AG09319 (cell line): ENCODE measurements around the gene PAGR1.
A peak's percentile ranks its signal among the peaks of the same experiment; 100 is the strongest.

ENCODE experiments used
- DNase-seq: peaks from one replicate; pipeline ENCODE4 v3.0.0-alpha.2; 2010; ENCODE audit warnings: low read depth; ENCODE audit errors: extremely low read depth
- TF ChIP-seq, protein P1 (sequence below): IDR thresholded peaks from 2 replicates; pipeline ENCODE4 v1.5.1; 2011; ENCODE audit warnings: low read depth, mild to moderate bottlenecking, inconsistent platforms, low read length, moderate library complexity

PAGR1 gene

DNA sequence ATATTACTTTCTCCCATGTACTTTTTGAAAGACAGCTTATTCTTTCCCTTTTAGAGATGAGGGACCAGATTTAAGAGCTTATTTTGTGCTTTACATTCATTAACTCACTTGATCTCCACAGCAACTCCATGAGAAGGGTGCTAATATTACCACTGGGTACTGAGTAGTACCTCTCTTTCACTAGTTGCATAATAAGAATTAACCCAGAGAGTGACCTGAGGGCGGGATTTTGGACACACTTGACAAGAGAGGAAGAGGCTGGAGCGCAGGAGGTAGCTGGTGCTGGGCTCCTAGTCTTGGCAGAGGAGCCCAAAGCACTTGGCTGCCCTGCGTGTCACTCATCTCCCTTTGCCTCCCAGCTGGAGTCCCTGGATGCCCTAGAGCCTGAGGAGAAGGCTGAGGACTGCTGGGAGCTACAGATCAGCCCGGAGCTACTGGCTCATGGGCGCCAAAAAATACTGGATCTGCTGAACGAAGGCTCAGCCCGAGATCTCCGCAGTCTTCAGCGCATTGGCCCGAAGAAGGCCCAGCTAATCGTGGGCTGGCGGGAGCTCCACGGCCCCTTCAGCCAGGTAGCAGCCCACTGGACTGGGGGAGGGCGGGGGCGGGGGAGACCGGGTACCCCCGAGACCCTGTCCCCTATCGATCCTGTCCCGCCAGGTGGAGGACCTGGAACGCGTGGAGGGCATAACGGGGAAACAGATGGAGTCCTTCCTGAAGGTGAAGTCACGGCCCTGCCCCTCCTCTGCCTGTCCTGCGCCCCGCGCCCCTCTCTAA, 11.3 kb upstream of the PAGR1 start:
- TF ChIP-seq, protein P1, sequence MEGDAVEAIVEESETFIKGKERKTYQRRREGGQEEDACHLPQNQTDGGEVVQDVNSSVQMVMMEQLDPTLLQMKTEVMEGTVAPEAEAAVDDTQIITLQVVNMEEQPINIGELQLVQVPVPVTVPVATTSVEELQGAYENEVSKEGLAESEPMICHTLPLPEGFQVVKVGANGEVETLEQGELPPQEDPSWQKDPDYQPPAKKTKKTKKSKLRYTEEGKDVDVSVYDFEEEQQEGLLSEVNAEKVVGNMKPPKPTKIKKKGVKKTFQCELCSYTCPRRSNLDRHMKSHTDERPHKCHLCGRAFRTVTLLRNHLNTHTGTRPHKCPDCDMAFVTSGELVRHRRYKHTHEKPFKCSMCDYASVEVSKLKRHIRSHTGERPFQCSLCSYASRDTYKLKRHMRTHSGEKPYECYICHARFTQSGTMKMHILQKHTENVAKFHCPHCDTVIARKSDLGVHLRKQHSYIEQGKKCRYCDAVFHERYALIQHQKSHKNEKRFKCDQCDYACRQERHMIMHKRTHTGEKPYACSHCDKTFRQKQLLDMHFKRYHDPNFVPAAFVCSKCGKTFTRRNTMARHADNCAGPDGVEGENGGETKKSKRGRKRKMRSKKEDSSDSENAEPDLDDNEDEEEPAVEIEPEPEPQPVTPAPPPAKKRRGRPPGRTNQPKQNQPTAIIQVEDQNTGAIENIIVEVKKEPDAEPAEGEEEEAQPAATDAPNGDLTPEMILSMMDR, result no peak
- no peak for DNase-seq

DNA sequence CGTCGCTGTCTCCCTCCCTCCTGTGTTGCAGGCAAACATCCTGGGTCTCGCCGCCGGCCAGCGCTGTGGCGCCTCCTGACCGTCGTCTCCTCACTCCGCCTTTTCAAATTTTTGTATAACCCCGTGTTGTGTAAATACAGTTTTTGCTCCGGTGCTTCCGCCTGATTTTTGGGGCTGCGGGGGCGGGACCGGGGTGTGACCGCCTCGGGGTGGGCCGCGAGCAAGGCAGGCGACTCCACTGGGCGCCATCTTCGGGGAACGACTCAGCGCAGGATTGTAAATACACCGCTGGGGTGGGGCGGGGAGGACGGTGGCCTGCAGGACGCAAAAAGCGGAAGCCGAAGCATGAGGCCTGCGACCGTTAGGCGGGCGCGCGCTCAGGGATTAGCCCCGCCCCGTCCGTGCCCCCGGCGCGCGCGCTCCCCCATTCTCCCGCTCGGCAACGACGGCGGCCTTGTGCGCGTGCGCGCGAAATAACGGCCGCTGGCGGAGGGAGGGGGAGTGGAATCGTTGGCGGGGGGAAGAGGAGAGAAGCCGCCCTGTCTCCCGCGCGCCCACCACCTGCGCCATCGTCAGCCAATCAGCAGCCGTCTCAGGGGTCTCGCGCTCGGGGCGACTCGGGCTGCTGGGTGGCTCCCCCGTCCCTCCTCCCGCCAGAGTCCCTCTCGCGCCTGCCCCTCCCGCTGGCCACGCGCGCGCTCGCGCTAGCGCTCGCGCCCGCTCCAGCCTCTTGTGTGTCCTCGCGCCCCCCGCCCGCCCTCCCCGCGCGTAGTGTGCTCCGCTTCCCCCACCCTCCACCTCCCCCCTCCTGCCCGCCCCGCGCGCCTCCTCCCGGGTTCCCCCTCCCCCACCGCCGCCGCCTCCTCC, 10.5 kb upstream of the PAGR1 start:
- TF ChIP-seq, protein P1, result no peak; the same call in 1 of the 2 replicates
- peak; percentile 95 for DNase-seq

DNA sequence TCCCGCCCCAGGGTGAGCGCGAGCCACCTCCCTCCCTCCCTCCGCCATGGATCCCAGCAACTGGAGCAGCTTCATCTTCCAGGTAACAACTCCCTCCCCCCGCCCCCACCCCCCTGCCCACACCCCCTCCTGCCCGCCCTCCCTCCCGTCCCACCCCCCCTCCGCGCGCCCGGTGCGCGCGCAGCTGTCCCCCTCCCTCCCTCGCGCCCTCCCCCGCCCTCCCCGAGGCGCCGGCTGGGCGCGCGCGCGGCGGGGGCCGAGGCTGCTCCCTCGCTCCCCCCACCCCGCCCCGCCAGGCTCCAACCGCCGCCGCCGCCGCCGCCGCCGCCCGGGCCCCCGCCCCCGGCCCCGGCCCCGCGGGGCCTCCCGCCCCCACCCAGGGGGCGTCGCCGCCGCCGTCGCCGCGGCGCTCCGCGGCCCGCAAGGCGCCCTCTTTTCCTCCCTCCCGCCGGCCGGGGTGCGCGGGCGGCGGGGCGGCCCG, 9.8 kb upstream of the PAGR1 start, which contains the start of gene MAZ:
Gene MAZ (plus strand): TSS at position 431 of the 481 bp plus-strand sequence. CDS start 173 bp downstream, outside the sequence.
- no peak for DNase-seq

DNA sequence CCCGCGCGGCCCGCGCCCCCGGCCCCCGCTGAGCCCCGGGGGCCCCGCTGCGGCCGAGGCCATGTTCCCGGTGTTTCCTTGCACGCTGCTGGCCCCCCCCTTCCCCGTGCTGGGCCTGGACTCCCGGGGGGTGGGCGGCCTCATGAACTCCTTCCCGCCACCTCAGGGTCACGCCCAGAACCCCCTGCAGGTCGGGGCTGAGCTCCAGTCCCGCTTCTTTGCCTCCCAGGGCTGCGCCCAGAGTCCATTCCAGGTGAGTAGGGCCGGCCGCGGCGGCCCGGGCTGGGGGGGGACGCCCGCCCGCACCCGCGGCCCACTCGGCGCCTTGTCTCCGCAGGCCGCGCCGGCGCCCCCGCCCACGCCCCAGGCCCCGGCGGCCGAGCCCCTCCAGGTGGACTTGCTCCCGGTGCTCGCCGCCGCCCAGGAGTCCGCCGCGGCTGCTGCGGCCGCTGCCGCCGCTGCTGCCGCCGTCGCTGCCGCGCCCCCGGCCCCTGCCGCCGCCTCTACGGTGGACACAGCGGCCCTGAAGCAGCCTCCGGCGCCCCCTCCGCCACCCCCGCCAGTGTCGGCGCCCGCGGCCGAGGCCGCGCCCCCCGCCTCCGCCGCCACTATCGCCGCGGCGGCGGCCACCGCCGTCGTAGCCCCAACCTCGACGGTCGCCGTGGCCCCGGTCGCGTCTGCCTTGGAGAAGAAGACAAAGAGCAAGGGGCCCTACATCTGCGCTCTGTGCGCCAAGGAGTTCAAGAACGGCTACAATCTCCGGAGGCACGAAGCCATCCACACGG, 9.1 kb upstream of the PAGR1 start:
- TF ChIP-seq, protein P1, result no peak
- no peak for DNase-seq

More for the DNA sequence above, 9.8 kb upstream of the PAGR1 start, which contains the start of gene MAZ:
- TF ChIP-seq, protein P1, result no peak

DNA sequence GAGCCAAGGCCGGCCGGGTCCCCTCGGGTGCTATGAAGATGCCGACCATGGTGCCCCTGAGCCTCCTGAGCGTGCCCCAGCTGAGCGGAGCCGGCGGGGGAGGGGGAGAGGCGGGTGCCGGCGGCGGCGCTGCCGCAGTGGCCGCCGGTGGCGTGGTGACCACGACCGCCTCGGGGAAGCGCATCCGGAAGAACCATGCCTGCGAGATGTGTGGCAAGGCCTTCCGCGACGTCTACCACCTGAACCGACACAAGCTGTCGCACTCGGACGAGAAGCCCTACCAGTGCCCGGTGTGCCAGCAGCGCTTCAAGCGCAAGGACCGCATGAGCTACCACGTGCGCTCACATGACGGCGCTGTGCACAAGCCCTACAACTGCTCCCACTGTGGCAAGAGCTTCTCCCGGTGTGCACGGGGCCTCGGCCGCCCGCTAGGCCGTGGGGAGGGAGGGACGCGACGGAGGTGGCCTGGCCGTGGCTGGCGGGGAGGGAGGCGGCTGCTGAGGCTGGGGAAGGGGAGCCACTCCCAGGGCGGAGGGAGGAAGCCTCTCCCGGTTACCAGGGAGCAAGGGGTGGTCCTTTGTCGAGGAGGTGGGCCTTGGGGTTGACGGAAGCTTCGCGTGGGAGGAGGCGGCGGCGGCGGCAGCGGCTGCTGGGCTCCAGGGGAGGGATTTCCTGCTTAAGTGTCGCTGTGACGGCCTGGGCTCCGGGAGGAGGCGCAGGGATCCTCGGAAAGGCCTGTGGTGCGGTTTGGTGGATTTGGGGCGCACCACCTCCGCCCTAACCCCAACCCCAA, 8.3 kb upstream of the PAGR1 start:
- TF ChIP-seq, protein P1, result peak; percentile 58
- DNase-seq, result peak; percentile 83

DNA sequence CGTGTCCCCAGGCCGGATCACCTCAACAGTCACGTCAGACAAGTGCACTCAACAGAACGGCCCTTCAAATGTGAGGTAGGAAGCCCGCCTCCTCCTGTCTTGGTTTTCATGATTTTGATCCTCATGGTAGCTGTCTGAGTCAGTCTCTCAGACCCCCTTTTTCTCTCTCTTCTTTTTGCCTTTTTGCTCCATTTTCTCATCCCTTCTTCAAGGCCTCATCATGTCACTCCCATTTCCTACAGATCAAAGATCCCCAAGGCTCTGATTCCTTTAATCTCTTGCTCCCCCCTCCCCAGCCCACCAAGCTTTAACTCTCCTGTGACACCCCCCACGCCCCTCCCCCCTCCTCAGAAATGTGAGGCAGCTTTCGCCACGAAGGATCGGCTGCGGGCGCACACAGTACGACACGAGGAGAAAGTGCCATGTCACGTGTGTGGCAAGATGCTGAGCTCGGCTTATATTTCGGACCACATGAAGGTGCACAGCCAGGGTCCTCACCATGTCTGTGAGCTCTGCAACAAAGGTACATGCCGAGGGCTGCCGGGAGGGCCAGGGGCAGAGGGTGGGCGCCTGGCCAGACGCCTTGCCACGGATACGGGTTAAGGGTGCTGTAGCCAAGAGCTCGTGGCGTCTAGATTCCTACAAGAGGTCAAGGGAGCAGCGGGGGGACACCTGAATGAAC, 7.6 kb upstream of the PAGR1 start:
- TF ChIP-seq, protein P1, result no peak
- DNase-seq, result no peak
